Coronary artery (tissue), 2 donors: ENCODE results near the gene ACADVL.

Experiments
- DNase-seq: peaks from one replicate; pipeline ENCODE4 v3.0.0-alpha.2; 2017; ENCODE audit warnings: low spot score
- H3K27ac ChIP-seq, 2 donors: fragments of 200-600 bp; sonication (generic); one replicate each; pipeline ENCODE4 v1.5.1; 2016 to 2019
- H3K4me3 ChIP-seq: fragments of 200-600 bp; sonication (generic); 2 replicates; pipeline ENCODE4 v1.5.1; 2016; ENCODE audit warnings: mild to moderate bottlenecking, moderate library complexity
- TF ChIP-seq, protein P1 (sequence below): fragments of 200-600 bp; sonication (generic); IDR thresholded peaks from one replicate; pipeline ENCODE4 v1.5.1; 2019; ENCODE audit warnings: antibody characterized with exemption

ACADVL gene

GRCh38 chr17:7184091-7184488 is 35.6 kb upstream of the ACADVL start:
- Histone ChIP-seq H3K4me3 (no peak overlapping the region), H3K27ac (no peak overlapping the region)
- TF ChIP-seq, protein P1, sequence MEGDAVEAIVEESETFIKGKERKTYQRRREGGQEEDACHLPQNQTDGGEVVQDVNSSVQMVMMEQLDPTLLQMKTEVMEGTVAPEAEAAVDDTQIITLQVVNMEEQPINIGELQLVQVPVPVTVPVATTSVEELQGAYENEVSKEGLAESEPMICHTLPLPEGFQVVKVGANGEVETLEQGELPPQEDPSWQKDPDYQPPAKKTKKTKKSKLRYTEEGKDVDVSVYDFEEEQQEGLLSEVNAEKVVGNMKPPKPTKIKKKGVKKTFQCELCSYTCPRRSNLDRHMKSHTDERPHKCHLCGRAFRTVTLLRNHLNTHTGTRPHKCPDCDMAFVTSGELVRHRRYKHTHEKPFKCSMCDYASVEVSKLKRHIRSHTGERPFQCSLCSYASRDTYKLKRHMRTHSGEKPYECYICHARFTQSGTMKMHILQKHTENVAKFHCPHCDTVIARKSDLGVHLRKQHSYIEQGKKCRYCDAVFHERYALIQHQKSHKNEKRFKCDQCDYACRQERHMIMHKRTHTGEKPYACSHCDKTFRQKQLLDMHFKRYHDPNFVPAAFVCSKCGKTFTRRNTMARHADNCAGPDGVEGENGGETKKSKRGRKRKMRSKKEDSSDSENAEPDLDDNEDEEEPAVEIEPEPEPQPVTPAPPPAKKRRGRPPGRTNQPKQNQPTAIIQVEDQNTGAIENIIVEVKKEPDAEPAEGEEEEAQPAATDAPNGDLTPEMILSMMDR, result no peak
- DNase-seq, result no peak

DNA sequence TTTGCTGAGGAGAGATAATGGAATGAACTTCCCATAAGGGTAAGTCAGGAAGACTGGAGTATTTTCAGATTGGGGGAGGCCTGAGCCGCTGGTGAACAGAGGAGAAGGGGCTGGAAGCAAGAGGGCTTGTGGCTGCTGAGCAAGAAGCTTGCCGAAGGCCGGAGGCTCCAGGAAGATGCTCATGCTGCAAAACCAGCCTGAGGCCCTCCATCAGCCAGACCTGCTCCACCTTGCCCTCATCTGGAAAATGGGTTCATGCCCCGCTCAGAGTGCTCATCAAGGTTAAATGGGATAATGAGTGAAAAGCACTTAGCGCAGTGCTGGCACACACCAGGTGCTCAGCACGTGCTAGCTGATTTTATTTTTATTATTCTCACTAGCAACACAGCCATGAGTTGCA is 35.1 kb upstream of the ACADVL start:
- no peak overlapping the region for H3K4me3 ChIP-seq
- no peak overlapping the region for H3K27ac ChIP-seq
- TF ChIP-seq, protein P1, result no peak
- DNase-seq, result no peak

DNA sequence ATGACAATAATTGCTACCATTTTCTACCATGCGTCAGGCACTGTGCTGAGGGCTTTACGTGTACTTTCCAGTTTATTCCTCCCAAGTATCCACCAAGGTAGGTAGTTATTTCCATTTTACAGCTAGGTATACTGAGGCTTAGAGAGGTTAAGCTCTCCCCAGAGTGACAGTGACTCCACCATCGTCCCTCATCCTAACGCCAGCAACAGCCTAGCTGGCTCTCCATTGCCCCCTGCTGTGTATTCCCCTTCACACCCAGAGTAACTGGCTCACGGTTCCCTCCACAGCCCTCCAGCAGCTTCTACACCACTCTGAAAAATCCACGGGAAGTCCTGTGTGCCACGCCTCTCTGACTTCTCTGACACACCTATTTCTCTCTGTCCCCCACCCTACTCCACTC is 33.5 kb upstream of the ACADVL start:
- TF ChIP-seq, protein P1, result no peak
- no peak overlapping the region for H3K27ac ChIP-seq
- H3K4me3 ChIP-seq, result no peak overlapping the region
- no peak for DNase-seq

DNA sequence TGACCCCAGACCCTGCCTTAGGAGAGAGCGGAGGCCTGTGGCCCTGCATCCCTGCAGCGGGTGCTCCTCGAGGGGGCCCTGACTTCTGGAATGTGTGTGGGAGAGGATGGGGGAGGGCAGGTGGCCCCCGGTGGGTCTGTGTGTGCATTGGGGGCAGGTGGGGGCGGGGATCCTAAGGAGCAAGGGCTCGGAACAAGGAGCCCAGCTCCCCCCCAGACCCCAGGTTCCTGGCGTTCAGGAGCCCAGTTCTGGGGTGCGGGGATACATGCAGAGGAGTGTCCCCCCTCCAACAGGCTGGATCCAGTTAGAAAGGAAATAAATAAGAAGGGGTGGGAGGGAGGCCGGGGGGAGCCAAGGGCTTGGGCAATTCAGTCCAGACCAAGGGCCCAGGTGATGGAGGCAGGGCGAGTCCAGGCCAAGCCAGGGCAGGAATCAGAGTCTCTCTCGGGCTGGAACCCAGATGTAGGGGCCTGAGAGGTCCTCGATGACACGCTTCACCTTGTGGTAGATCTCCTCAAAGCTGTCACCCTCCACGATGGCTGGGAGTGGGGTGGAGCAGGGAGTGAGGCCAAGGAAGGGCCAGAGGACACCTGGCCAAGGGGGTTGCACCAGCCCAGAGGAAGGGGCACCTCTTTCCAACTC is 29.3 kb upstream of the ACADVL start:
- DNase-seq, result no peak
- Histone ChIP-seq H3K27ac (no peak overlapping the region), H3K4me3 (no peak overlapping the region)
- TF ChIP-seq, protein P1, result no peak

DNA sequence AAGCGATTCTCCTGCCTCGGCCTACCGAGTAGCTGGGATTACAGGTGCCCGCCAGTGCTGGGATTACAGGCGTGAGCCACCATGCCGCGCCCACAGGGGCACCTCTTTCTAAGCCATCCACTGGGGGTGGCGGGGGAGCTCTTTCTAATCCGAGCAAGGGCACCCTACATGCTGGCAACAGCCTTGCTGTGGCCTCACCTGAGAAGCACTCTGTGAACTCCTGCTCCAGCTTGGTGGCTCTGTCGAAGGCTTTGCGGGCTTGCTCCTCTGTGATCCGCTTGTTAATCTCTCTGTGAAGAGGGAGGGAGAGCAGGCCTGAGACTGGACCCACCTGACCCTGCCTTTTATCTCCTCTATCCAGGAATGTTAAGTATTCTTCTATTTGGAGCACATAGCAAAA is 28.7 kb upstream of the ACADVL start:
- Histone ChIP-seq H3K4me3 (no peak overlapping the region), H3K27ac (no peak overlapping the region)
- DNase-seq, result no peak
- TF ChIP-seq, protein P1, result no peak

GRCh38 chr17:7191571-7192270 is 28.0 kb upstream of the ACADVL start:
- TF ChIP-seq, protein P1, result no peak
- DNase-seq, result no peak
- Histone ChIP-seq H3K4me3 (no peak overlapping the region), H3K27ac (no peak overlapping the region)
